Measurements from ENCODE around the gene KCNT2.

- no peak for TF ChIP-seq CTCF (IDR thresholded peaks at IDR 0.05)
- no peak for TF ChIP-seq POLR2A (IDR thresholded peaks at IDR 0.05)
Observed at GRCh38 chr1:196563768-196564167, 44.5 kb downstream of the KCNT2 start.
